ENCODE measurements around the gene FMN1.

DNA sequence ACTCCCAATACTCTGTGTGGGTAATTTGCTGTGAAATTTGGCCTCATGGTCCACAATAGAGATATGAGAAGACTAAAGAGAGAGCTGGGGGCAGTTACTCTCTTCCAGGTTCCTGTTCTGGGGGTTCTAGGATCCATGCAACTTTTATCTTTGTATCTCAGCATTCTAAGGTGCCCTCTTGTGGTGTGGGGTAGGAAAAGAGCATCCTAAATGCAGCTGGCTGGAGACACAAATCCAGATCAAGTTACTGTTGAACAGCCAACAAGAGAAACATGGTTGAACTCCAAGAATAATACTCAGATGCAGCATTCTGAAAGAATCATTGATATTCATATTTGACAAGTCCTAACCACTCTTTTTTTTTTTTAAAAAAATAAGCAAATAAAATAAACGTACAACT, 238.5 kb downstream of the FMN1 start:
- TF ChIP-seq CREB1 (CRISPR knock-in tag; IDR thresholded peaks at IDR 0.05) (no peak), ELF4 (CRISPR knock-in tag; IDR thresholded peaks at IDR 0.05; ENCODE audit: low read depth) (no peak), TEAD4 (CRISPR knock-in tag; IDR thresholded peaks at IDR 0.05) (no peak), JUN (CRISPR knock-in tag; IDR thresholded peaks at IDR 0.05) (no peak), NFYB (CRISPR knock-in tag; conservative IDR thresholded peaks at IDR 0.05; ENCODE audit: low read depth) (no peak), NFATC4 (CRISPR knock-in tag; IDR thresholded peaks at IDR 0.05) (no peak), GTF2I (CRISPR knock-in tag; conservative IDR thresholded peaks at IDR 0.05) (no peak), SOX15 (CRISPR knock-in tag; IDR thresholded peaks at IDR 0.05) (no peak)
- TF ChIP-seq, protein P1, sequence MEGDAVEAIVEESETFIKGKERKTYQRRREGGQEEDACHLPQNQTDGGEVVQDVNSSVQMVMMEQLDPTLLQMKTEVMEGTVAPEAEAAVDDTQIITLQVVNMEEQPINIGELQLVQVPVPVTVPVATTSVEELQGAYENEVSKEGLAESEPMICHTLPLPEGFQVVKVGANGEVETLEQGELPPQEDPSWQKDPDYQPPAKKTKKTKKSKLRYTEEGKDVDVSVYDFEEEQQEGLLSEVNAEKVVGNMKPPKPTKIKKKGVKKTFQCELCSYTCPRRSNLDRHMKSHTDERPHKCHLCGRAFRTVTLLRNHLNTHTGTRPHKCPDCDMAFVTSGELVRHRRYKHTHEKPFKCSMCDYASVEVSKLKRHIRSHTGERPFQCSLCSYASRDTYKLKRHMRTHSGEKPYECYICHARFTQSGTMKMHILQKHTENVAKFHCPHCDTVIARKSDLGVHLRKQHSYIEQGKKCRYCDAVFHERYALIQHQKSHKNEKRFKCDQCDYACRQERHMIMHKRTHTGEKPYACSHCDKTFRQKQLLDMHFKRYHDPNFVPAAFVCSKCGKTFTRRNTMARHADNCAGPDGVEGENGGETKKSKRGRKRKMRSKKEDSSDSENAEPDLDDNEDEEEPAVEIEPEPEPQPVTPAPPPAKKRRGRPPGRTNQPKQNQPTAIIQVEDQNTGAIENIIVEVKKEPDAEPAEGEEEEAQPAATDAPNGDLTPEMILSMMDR (IDR thresholded peaks at IDR 0.05), result 0 out of 2 replicates have a peak, but pooled peaks have one; percentile 17
- TF ChIP-seq, protein P2, sequence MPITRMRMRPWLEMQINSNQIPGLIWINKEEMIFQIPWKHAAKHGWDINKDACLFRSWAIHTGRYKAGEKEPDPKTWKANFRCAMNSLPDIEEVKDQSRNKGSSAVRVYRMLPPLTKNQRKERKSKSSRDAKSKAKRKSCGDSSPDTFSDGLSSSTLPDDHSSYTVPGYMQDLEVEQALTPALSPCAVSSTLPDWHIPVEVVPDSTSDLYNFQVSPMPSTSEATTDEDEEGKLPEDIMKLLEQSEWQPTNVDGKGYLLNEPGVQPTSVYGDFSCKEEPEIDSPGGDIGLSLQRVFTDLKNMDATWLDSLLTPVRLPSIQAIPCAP (CRISPR knock-in tag; IDR thresholded peaks at IDR 0.05), result no peak
- TF ChIP-seq, protein P3, sequence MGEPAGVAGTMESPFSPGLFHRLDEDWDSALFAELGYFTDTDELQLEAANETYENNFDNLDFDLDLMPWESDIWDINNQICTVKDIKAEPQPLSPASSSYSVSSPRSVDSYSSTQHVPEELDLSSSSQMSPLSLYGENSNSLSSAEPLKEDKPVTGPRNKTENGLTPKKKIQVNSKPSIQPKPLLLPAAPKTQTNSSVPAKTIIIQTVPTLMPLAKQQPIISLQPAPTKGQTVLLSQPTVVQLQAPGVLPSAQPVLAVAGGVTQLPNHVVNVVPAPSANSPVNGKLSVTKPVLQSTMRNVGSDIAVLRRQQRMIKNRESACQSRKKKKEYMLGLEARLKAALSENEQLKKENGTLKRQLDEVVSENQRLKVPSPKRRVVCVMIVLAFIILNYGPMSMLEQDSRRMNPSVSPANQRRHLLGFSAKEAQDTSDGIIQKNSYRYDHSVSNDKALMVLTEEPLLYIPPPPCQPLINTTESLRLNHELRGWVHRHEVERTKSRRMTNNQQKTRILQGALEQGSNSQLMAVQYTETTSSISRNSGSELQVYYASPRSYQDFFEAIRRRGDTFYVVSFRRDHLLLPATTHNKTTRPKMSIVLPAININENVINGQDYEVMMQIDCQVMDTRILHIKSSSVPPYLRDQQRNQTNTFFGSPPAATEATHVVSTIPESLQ (CRISPR knock-in tag; IDR thresholded peaks at IDR 0.05), result no peak
- TF ChIP-seq, protein P4, sequence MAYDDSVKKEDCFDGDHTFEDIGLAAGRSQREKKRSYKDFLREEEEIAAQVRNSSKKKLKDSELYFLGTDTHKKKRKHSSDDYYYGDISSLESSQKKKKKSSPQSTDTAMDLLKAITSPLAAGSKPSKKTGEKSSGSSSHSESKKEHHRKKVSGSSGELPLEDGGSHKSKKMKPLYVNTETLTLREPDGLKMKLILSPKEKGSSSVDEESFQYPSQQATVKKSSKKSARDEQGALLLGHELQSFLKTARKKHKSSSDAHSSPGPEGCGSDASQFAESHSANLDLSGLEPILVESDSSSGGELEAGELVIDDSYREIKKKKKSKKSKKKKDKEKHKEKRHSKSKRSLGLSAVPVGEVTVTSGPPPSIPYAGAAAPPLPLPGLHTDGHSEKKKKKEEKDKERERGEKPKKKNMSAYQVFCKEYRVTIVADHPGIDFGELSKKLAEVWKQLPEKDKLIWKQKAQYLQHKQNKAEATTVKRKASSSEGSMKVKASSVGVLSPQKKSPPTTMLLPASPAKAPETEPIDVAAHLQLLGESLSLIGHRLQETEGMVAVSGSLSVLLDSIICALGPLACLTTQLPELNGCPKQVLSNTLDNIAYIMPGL (CRISPR knock-in tag; IDR thresholded peaks at IDR 0.05), result no peak
